Stimulated activated CD4-positive, alpha-beta T cell treated with anti-CD3 and anti-CD28 coated beads, Interleukin-15, amount 100 ng/mL, for 1 hour (primary cell): Measurements from ENCODE around the gene DMBT1.
"Not testable (repeated sequence)": the region's sequence is repeated elsewhere in the genome, so short reads cannot be mapped to it uniquely, and the experiment has no call there.

Source experiments
- DNase-seq, 2 donors: peaks; one replicate each; pipeline ENCODE4 v3.0.0-alpha.2; 2020; ENCODE audit warnings: low read depth in 1 of 2, low spot score in 1 of 2

DMBT1 gene

DNA sequence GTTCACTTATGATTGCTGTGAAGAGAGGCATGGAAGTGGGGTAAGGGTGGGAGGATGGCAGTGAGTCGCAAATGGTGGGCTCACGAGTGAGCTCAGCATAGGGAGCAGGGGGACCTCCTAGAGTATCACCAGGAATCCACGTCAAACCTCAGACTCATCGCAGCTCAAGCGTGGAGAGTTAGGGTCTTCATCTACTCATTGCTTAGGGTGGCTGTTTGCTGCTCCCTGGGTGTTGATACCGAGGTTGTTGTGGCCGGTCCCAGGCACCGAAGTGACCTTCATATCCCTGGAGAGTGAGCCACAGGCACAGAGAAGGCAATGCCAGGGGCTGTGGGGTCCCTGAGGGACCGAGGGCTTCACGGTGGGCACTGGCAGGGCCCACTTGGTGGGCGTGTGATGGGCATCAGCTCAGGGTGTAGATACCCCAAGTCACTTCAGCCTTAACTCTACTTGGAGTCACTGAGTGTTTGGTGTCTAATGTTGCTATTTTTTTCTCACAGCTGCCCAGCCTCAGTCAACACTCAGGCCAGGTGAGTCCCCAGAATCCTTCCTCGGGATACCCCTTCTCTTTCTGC lies 16.8 kb downstream of the DMBT1 start:
- DNase-seq = no peak

- DNase-seq = not testable (repeated sequence)
These were observed 25.5 kb downstream of the DMBT1 start for GRCh38 chr10:122586070-122586469.

- no peak for DNase-seq
These were observed 26.7 kb downstream of the DMBT1 start for GRCh38 chr10:122587098-122587760.

GRCh38 chr10:122588381-122588780 lies 27.8 kb downstream of the DMBT1 start:
- no peak for DNase-seq

DNA sequence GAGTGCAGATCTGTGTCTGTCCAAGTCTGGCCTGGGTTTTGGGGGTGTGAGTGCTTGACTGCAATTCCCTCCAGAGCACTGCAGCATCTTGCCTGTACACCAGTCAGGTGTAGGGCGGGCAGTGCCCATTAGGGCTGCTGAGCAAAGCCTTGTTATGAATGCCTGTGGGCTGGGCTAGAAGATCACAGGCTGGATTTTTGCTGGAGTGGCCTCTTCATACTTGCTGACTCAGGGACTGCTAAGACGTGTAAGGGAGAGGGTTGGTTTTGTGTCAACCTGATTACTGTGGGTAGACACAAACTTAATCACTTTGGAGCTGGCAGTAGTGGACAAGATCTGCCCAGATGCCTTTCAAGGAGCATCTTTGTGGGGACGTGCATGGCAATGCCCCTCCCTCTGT lies 29.6 kb downstream of the DMBT1 start:
- no peak for DNase-seq

DNA sequence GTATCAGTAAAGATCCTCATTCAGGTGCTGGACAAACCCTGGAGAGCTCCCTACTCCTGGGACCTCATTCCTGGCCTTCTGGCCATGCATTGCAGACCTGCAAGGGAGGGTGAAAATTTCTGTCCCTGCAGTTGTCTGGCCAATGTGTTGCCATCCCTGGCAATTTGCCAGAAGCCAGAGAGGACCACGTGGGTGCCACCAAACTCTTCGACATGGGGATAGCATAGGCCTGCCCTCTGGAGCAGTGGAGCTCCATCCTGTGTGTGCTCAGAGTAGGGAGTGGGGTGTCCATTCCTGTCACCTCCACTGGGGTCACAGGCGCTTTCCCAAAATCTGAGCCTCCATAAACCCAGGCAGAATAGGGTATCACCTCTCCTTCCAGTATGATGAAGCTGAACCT lies 31.2 kb downstream of the DMBT1 start:
- no peak for DNase-seq

DNA sequence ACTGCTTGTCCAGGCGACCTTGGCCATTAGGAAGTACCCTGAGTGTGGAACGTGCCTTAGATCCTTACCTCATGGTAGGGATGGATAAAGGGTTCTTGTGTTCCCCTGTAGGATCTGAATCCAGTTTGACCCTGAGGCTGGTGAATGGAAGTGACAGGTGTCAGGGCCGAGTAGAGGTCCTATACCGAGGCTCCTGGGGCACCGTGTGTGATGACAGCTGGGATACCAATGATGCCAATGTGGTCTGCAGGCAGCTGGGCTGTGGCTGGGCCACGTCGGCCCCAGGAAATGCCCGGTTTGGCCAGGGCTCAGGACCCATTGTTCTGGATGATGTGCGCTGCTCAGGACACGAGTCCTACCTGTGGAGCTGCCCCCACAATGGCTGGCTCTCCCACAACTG lies 31.6 kb downstream of the DMBT1 start:
- DNase-seq = no peak

DNA sequence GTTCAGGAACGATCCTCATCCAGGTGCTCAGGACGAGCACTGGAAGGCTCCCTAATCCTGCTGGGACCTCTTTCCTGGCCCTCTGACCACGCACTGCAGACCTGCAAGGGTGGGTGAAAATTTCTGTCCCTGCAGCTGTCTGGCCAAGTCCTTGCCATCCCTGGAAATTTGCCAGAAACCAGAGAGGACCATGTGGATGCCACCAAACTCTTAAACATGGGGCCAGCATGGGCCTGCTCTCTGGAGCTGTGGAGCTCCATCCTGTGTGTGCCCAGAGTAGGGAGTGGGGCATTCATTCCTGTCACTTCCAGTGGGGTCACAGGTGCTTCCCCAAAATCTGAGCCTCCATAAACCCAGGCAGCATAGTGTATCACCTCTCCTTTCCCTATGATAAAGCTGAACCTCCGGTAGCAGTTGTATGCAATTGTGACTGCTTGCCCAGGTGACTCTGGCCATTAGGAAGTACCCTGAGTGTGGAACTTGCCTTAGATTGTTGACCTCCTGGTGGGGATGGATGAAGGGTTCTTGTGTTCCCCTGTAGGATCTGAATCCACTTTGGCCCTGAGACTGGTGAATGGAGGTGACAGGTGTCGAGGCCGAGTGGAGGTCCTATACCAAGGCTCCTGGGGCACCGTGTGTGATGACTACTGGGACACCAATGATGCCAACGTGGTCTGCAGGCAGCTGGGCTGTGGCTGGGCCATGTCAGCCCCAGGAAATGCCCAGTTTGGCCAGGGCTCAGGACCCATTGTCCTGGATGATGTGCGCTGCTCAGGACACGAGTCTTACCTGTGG lies 57.1 kb downstream of the DMBT1 start:
- DNase-seq = no peak

GRCh38 chr10:122618461-122619165 lies 58.1 kb downstream of the DMBT1 start:
- DNase-seq = no peak

GRCh38 chr10:122620961-122621360 lies 60.4 kb downstream of the DMBT1 start:
- DNase-seq = not testable (repeated sequence)

DNA sequence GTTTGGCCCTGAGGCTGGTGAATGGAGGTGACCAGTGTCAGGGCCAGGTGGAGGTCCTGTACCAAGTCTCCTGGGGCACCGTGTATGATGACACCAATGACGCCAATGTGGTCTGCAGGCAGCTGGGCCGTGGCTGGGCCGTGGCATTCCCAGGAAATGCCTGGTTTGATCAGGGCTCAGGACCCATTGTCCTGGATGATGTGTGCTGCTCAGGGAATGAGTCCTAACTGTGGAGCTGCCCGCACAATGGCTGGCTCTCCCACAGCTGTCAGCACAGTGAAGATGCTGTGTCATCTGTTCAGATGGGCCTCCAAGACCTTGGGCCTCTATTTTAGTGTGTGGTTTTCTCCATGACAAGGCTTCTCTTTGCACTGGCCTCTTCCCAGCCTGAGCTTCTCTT lies 64.0 kb downstream of the DMBT1 start:
- no peak for DNase-seq

- no peak for DNase-seq
These were observed 70.0 kb downstream of the DMBT1 start for GRCh38 chr10:122630526-122630925.

DNA sequence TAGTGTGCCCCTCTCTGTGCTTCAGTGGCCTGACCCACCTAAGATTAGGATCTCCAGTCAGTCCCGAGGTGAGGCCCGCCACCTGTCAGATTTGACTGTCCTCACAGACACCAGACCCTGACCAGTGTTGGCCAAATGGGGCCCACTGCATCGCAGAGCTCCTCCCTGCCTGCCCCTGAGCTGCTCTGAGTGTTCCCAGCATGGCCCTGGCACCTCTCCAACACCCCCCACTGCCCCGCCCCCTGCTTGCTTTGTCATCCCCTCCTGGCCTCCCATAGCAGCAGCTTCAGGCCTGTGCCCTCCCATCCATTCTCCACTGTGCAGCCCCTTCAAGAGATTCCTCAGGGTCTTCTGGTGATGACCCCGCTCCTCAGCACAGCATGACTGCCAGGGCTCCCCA lies 71.5 kb downstream of the DMBT1 start:
- no peak for DNase-seq

GRCh38 chr10:122632576-122632975 lies 72.0 kb downstream of the DMBT1 start:
- DNase-seq = no peak

DNA sequence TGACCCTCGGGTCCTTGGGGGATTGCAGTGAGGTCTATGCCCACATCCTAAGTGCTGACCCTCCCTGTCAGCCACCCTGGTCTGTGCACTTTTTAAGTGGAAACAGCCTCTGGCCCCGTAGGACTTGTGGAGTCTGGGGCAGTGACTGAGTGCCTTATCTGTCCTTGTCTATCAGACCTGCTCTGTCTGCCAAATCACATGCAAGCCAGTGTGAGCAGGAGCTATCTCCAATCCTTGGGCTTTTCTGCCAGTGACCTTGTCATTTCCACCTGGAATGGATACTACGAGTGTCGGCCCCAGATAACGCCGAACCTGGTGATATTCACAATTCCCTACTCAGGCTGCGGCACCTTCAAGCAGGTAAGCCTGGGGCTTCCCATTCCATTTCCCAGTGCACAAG lies 76.4 kb downstream of the DMBT1 start:
- DNase-seq = no peak

DNA sequence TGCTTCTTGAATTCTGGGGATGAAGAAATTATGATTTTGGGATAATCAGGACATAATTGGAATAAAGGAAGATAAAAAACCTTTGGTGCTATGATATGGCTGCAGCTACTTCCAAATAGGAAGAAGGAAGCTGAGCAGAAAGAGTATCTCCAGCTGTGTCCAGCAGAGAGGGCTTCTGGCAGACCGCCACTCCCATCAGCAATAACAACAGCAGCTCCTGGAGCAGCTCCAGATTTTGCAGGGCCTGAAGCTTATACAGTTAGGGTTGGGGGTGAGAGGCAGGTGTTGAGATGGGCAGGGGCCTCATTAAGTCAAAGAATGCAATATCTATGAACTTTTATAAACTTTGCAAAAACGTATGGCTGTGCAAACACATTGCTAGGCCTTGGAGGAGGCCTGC lies 76.8 kb downstream of the DMBT1 start:
- DNase-seq = no peak

- no peak for DNase-seq
These were observed 77.6 kb downstream of the DMBT1 start for GRCh38 chr10:122638106-122638505.

GRCh38 chr10:122639801-122640200 lies 79.2 kb downstream of the DMBT1 start:
- no peak for DNase-seq

DNA sequence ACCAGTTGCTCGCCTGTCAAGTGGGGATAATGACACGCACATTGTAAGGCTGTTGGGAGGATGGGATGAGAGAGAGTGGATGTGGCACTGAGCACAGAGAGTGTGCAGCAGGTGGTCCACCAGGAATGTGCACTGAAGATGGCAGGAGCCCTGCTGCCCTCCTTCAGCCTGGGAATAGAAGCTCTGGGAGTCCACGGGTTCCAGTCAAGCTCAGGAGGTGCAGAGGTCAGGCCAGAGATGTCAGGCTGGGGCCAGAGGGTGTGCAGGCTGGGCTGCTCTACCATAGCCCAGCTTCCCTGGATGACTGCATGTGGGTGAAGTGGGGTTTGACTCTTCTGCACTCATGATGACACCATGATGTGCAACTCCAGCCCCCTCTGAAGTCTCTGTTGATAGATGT lies 80.4 kb downstream of the DMBT1 start:
- DNase-seq = no peak

DNA sequence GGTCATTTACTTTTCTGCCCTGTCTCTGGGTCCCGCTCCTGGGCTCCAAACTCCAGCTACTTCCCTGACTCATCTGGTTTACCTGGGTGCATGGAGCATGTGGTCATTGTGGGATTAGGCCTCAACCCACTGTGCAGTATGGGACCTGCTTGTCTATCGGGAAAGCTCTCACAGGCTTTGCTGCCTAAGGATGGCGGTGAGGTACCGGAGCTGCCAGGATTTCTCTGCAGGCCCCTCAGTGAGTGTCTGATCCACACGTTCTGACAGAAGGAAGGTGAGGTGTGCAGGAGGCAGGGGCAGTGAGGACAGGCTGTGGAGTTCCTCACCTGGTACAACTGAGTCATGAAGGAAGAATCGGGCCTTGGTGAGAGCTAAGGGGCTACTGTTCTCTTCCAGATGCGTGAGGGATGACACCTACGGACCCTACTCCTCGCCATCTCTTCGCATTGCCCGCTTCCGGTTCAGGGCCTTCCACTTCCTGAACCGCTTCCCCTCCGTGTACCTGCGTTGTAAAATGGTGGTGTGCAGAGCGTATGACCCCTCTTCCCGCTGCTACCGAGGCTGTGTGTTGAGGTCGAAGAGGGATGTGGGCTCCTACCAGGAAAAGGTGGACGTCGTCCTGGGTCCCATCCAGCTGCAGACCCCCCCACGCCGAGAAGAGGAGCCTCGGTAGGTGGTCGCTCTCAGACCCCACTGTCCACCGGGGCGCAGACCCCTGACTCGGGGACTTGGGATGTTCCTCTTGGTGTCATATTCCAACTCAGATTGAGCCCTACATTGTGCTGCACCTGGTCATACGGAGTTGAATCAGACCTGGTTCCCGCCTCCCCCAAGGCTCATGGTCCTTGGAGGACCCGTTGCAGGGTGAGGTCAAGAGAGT lies 82.4 kb downstream of the DMBT1 start:
- no peak for DNase-seq
